Measurements from ENCODE around the gene ADIPOR2.

DNA sequence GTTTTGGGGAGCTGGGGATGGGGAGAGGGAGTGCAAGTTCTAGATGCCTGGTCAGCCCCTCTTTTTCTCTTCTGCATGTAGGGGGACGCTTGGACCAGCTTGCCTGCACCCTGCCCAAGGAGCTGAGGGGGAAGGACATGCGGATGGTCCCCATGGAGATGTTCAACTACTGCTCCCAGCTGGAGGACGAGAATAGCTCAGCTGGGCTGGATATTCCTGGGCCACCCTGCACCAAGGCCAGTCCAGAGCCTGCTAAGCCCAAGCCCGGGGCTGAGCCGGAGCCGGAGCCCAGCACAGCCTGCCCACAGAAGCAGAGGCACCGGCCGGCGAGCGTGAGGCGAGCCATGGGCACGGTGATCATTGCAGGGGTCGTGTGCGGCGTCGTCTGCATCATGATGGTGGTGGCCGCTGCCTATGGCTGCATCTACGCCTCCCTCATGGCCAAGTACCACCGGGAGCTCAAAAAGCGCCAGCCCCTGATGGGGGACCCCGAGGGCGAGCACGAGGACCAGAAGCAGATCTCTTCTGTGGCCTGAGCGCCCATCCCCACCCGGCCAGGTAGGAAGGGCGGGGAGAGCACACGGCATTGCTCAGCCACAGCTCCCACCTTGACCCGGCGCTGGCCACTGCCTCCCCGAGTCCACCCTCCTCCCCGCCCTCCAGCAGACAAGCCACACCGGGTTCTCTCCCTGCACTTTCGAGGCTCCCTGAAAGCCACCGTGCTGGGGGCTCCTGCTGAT, 143.5 kb downstream of the ADIPOR2 start:
- TF ChIP-seq, protein P1, sequence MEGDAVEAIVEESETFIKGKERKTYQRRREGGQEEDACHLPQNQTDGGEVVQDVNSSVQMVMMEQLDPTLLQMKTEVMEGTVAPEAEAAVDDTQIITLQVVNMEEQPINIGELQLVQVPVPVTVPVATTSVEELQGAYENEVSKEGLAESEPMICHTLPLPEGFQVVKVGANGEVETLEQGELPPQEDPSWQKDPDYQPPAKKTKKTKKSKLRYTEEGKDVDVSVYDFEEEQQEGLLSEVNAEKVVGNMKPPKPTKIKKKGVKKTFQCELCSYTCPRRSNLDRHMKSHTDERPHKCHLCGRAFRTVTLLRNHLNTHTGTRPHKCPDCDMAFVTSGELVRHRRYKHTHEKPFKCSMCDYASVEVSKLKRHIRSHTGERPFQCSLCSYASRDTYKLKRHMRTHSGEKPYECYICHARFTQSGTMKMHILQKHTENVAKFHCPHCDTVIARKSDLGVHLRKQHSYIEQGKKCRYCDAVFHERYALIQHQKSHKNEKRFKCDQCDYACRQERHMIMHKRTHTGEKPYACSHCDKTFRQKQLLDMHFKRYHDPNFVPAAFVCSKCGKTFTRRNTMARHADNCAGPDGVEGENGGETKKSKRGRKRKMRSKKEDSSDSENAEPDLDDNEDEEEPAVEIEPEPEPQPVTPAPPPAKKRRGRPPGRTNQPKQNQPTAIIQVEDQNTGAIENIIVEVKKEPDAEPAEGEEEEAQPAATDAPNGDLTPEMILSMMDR (conservative IDR thresholded peaks at IDR 0.05; ENCODE audit: low read depth, low read length): no peak
- no peak for TF ChIP-seq EZH2phosphoT487 (IDR thresholded peaks at IDR 0.05; ENCODE audit: borderline replicate concordance, low read length)

All from PC-3 (cell line).